GM12872 (cell line): ENCODE results near the gene LTBP1.

Experiments
- CTCF ChIP-seq: IDR thresholded peaks from 3 replicates; pipeline ENCODE4 v1.5.1; 2011; ENCODE audit warnings: low read depth, mild to moderate bottlenecking, low read length, moderate library complexity; ENCODE audit not compliant: insufficient read depth

The LTBP1 gene

DNA sequence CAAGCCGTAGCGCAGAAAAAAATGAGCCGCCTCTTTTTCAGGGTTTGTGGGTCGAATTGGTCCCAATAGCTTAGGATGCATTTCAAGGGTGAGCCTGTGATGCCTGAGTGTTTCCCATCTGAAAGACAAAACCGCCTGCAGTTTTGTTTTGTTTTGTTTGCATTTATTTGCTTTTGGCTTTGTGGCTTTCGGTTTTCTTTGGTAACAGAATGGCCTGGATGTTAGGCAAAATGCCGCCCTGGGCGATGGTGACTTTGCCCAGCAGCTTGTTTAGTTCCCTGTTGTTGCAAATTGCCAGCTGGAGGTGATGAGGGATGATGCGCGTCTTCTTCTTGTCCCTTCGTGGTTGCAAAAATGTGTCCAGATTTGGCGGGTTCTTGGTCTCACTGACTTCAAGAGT is 109.4 kb downstream of the LTBP1 start:
- TF ChIP-seq CTCF: no peak

- no peak for TF ChIP-seq CTCF
Observed at GRCh38 chr2:33058716-33059470, 112.1 kb downstream of the LTBP1 start.

GRCh38 chr2:33059471-33060156 is 112.9 kb downstream of the LTBP1 start:
- TF ChIP-seq CTCF: no peak

GRCh38 chr2:33060405-33060804 is 113.7 kb downstream of the LTBP1 start:
- TF ChIP-seq CTCF: no peak

DNA sequence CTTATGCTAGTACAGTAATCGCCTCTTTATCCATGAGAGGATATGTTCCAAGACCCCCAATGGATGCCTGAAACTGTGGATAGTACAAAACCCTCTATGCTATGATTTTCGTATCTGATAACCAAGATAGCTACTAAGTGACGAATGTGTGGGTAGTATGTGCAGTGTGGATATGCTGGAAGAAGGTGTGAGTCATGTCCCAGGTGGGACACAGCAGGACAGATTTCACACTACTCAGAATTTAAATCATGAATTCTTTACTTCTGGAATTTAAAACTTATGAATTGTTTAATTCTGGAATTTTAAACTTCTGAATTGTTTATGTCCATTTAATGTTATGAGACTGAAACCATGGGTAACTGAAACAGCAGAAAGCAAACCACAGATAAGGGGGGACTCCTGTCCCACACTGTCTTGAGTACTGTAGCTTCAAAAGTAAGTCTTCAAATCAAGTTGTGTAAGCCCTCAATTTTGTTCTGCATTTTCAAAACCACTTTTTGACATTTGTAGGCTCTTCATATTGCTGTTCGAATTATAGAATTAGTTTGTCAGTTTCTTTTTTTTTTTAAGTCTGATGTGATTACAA is 116.0 kb downstream of the LTBP1 start:
- TF ChIP-seq CTCF: no peak

DNA sequence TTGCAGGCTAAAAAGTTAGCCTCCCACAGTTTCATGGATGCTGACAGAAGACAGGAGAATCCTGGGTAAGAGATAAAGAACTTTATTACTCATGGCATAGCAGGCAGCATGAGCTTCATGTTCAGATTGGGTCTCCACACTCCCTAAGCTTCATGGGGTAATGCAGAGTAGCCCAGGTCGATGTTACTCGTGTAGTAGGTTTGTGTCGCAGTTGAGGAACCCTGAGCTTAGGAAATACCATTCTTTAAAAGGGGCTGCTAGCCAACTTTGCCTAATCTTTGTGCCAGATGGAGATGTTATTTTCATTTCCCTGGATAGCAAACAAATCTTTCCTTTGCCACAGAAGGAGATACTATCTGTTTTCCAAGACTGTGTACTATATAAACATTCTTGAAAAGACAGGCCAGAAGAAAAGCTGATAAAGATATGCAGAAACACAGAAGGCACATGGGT is 117.6 kb downstream of the LTBP1 start:
- no peak for TF ChIP-seq CTCF

DNA sequence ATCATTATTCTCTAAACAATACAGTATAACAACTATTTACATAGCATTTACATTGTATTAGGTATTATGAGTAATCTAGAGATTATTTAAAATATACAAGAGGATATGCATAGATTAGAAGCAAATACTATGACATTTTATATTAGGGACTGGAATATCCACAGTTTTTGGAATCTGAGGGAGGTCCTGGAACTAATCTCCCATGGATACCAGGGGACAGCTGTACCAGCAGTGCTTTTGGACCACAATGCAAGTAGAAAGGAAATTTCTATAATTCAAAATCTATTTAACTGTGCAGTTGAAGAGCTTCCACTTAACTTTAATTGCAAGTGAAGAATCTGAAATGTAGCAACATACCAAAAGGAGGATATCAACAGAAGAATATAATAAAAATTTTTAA is 120.8 kb downstream of the LTBP1 start:
- TF ChIP-seq CTCF: no peak
